CD14-positive monocyte (primary cell): ENCODE results near the gene STON2. TPM values are rescaled to one million over a fixed set of nuclear protein-coding genes. Genes with fewer than 3 reads are reported as not detected.

Experiments
- DNase-seq, 3 donors: peaks; one replicate each; pipeline ENCODE4 v3.0.0-alpha.2; 2011 to 2022
- H2AFZ ChIP-seq: 2 replicates; pipeline ENCODE4 v1.6.0; 2012; ENCODE audit warnings: mild to moderate bottlenecking, low read depth, low read length, inconsistent platforms; ENCODE audit not compliant: insufficient read depth, poor library complexity, severe bottlenecking
- H3K27ac ChIP-seq, 2 donors: 1 replicate in 1 of 2; 2 replicates in 1 of 2; pipeline ENCODE4 v1.5.1; 2012 to 2013; ENCODE audit warnings: low read length in 2 of 2, control low read depth in 1 of 2, inconsistent platforms in 1 of 2, low read depth in 1 of 2, mild to moderate bottlenecking in 1 of 2
- H3K27me3 ChIP-seq, 2 donors: one replicate each; pipeline versions ENCODE4 v1.6.0 to v1.6.1; 2011 to 2013; ENCODE audit warnings: low read length in 2 of 2; ENCODE audit not compliant: control insufficient read depth in 2 of 2, insufficient read depth in 2 of 2
- H3K36me3 ChIP-seq, 2 donors: replicated peaks in 1 of 2; 1 replicate in 1 of 2; 2 replicates in 1 of 2; pipeline versions ENCODE4 v1.5.1 to v1.6.1; 2012 to 2013; ENCODE audit warnings: low read length in 2 of 2, control low read depth in 1 of 2, inconsistent platforms in 1 of 2, mild to moderate bottlenecking in 1 of 2; ENCODE audit not compliant: insufficient read depth in 2 of 2, control insufficient read depth in 1 of 2
- H3K4me1 ChIP-seq, 2 donors: 1 replicate in 1 of 2; 2 replicates in 1 of 2; pipeline versions ENCODE4 v1.5.1 to v1.6.1; 2012 to 2013; ENCODE audit warnings: low read length in 2 of 2, control low read depth in 1 of 2, inconsistent platforms in 1 of 2, mild to moderate bottlenecking in 1 of 2, moderate library complexity in 1 of 2; ENCODE audit not compliant: insufficient read depth in 2 of 2, control insufficient read depth in 1 of 2
- H3K4me2 ChIP-seq: replicated peaks from 2 replicates; pipeline ENCODE3; 2012; ENCODE audit warnings: low read length, moderate library complexity, mild to moderate bottlenecking; ENCODE audit not compliant: poor library complexity, severe bottlenecking; ENCODE audit errors: extremely low read depth
- H3K4me3 ChIP-seq, 3 experiments: fragments of 200-600 bp in 1 of 3; sonication (generic) in 1 of 3; replicated peaks in 1 of 3; 1 replicate in 2 of 3; 2 replicates in 1 of 3; pipeline ENCODE4 v1.5.1; 2011 to 2013; ENCODE audit warnings: low read length in 3 of 3, mild to moderate bottlenecking in 3 of 3, control low read depth in 2 of 3, low read depth in 2 of 3, inconsistent platforms in 1 of 3, moderate library complexity in 1 of 3
- H3K79me2 ChIP-seq: 2 replicates; pipeline ENCODE4 v1.6.0; 2012; ENCODE audit warnings: mild to moderate bottlenecking, control low read depth, inconsistent platforms, low read length, moderate library complexity; ENCODE audit not compliant: insufficient read depth
- H3K9ac ChIP-seq: 2 replicates; pipeline ENCODE4 v1.6.0; 2017; ENCODE audit warnings: low read length, mild to moderate bottlenecking; ENCODE audit not compliant: insufficient read depth, poor library complexity, severe bottlenecking
- H3K9me3 ChIP-seq, 2 donors: replicated peaks in 1 of 2; 1 replicate in 1 of 2; 2 replicates in 1 of 2; pipeline versions ENCODE4 v1.5.1 to v1.6.1; 2012 to 2013; ENCODE audit warnings: low read length in 2 of 2, control low read depth in 1 of 2; ENCODE audit not compliant: control insufficient read depth in 1 of 2, insufficient read depth in 1 of 2
- H4K20me1 ChIP-seq: 2 replicates; pipeline ENCODE4 v1.6.0; 2012; ENCODE audit warnings: mild to moderate bottlenecking, low read length, control low read depth, moderate library complexity; ENCODE audit not compliant: insufficient read depth
- H3K27ac Mint-ChIP-seq, 7 donors: one replicate each; pipeline ENCODE4 v1.8.0; 2020; ENCODE audit warnings: mild to moderate bottlenecking in 7 of 7, mixed read lengths in 7 of 7, moderate library complexity in 6 of 7, inconsistent platforms in 2 of 7
- H3K27me3 Mint-ChIP-seq, 3 donors: one replicate each; pipeline ENCODE4 v1.8.0; 2021 to 2022; ENCODE audit warnings: low read depth in 3 of 3, mild to moderate bottlenecking in 3 of 3, mixed read lengths in 3 of 3, moderate library complexity in 3 of 3, inconsistent platforms in 1 of 3
- H3K36me3 Mint-ChIP-seq, 2 donors: one replicate each; pipeline ENCODE4 v1.8.0; 2020; ENCODE audit warnings: mixed read lengths in 2 of 2, inconsistent platforms in 1 of 2, mild to moderate bottlenecking in 1 of 2
- H3K4me1 Mint-ChIP-seq: one replicate; pipeline ENCODE4 v1.8.0; 2020; ENCODE audit warnings: mild to moderate bottlenecking, mixed read lengths
- H3K4me3 Mint-ChIP-seq, 2 donors: one replicate each; pipeline ENCODE4 v1.8.0; 2020; ENCODE audit warnings: mild to moderate bottlenecking in 2 of 2, mixed read lengths in 2 of 2, moderate library complexity in 1 of 2
- H3K9me3 Mint-ChIP-seq, 7 donors: one replicate each; pipeline ENCODE4 v1.8.0; 2020 to 2022; ENCODE audit warnings: mixed read lengths in 7 of 7, mild to moderate bottlenecking in 6 of 7, moderate library complexity in 6 of 7, inconsistent platforms in 2 of 7
- CTCF ChIP-seq: fragments of 200-600 bp; IDR thresholded peaks from one replicate; pipeline ENCODE4 v1.8.0; 2022; ENCODE audit warnings: antibody characterized with exemption, mild to moderate bottlenecking
- WGBS: methylation state at CpG from one replicate; pipeline ENCODE4 v1.1.5; 2013; ENCODE audit warnings: missing lambda C conversion rate; ENCODE audit not compliant: insufficient coverage; 5-methylcytosine and 5-hydroxymethylcytosine counted together
- intact Hi-C, 2 donors: fragments of 100-400 bp; cut with micrococcal nuclease; formaldehyde crosslinking; loops; one replicate each; pipeline versions ENCODE4 v1.15.0 to v1.15.1; 2023
- polyA plus RNA-seq, 3 donors: library from polyadenylated mRNA; depleted of rRNA in 1 of 3; unstranded in 2 of 3; stranded (reverse) in 1 of 3; fragments of 300-500 nt in 2 of 3; fragments of >200 nt in 1 of 3; fragmentation: Illumina TruSeq in 2 of 3; gene quantifications; 1 replicate in 2 of 3; 2 replicates in 1 of 3; pipeline ENCODE4 v1.2.3, GENCODE V29; 2012 to 2021

The STON2 gene
- polyA plus RNA-seq, 3 donors: 1.6 to 3.2 (median 2.1) TPM

GRCh38 chr14:81340201-81340600 is 59.9 kb downstream of the STON2 start:
- Histone ChIP-seq H3K4me3 (no peak overlapping the region), H3K36me3 (no peaks in the 10 kb centered on the region), H3K9me3 (no peaks in the 10 kb centered on the region), H3K79me2 (no peaks in the 10 kb centered on the region), H3K27me3 (no peaks in the 10 kb centered on the region), H3K4me1 (no peaks in the 10 kb centered on the region), H3K27ac (no peak overlapping the region), H3K9ac (no peak overlapping the region), H2AFZ (no peak overlapping the region), H4K20me1 (no peaks in the 10 kb centered on the region), H3K4me2 (no peak overlapping the region)
- no peaks in the 10 kb centered on the region for H3K4me1 Mint-ChIP-seq
- no peak for DNase-seq
- WGBS: no CpG with 5 or more reads among the region's 5 CpGs
- no peaks in the 10 kb centered on the region for H3K9me3 Mint-ChIP-seq
- intact Hi-C loops: no loop called here
- no peak for TF ChIP-seq CTCF
- no peak overlapping the region for H3K4me3 Mint-ChIP-seq
- no peak overlapping the region for H3K27ac Mint-ChIP-seq
- peaks cover 0 to 4% (median under 1%) of the 10 kb centered on the region in 3 donors for H3K27me3 Mint-ChIP-seq
- no peaks in the 10 kb centered on the region for H3K36me3 Mint-ChIP-seq

GRCh38 chr14:81337073-81337472 is 63.1 kb downstream of the STON2 start:
- H3K27me3 ChIP-seq: no peaks in the 10 kb centered on the region
- no peak overlapping the region for H3K27ac Mint-ChIP-seq
- H3K9me3 ChIP-seq: no peaks in the 10 kb centered on the region
- H3K4me2 ChIP-seq: no peak overlapping the region
- no peaks in the 10 kb centered on the region for H3K4me1 Mint-ChIP-seq
- H3K36me3 Mint-ChIP-seq: peaks cover 0 to 2% of the 10 kb centered on the region in 2 donors
- H3K9ac ChIP-seq: no peak overlapping the region
- H3K4me1 ChIP-seq: no peaks in the 10 kb centered on the region
- intact Hi-C loops: no loop called here
- WGBS: 100% methylated on average over 2 of the region's 4 CpGs
- H3K79me2 ChIP-seq: no peaks in the 10 kb centered on the region
- H4K20me1 ChIP-seq: no peaks in the 10 kb centered on the region
- no peaks in the 10 kb centered on the region for H3K9me3 Mint-ChIP-seq
- no peak overlapping the region for H3K4me3 ChIP-seq
- no peak for DNase-seq
- no peak overlapping the region for H3K27ac ChIP-seq
- no peak for TF ChIP-seq CTCF
- H3K36me3 ChIP-seq: no peaks in the 10 kb centered on the region
- H2AFZ ChIP-seq: no peak overlapping the region
- no peak overlapping the region for H3K4me3 Mint-ChIP-seq
- H3K27me3 Mint-ChIP-seq: peaks cover 0 to 1% (median 0%) of the 10 kb centered on the region in 3 donors
